Measurements from ENCODE around the gene ZNF552.

ZNF552 gene

DNA sequence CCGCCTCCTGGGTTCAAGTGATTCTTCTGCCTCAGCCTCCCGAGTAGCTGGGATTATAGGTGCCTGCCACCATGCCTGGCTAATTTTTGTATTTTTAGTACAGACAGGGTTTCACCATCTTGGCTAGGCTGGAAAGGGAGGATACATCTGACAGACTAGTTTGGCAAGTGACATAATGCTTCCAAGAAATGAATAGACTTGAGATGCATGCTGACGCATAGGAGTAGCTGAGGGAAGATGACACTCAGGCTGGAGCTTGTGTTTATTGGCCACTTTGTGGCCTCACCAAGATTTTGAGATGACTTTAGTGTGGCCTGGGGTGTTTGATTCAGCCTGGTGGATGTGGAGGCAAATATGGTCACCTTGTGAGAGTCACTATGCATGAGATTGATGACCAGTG is 41.2 kb downstream of the ZNF552 start:
- Mint-ChIP-seq H3K4me1 (ENCODE audit: low read depth) (peaks cover 16% of the 10 kb centered on the region), H3K4me3 (no peak overlapping the region), H3K27ac (peak overlapping the region; percentile 43), H3K9me3 (peaks cover 68% of the 10 kb centered on the region), H3K27me3 (ENCODE audit: low read depth) (no peaks in the 10 kb centered on the region), H3K36me3 (ENCODE audit: low read depth) (peaks cover 78% of the 10 kb centered on the region)

DNA sequence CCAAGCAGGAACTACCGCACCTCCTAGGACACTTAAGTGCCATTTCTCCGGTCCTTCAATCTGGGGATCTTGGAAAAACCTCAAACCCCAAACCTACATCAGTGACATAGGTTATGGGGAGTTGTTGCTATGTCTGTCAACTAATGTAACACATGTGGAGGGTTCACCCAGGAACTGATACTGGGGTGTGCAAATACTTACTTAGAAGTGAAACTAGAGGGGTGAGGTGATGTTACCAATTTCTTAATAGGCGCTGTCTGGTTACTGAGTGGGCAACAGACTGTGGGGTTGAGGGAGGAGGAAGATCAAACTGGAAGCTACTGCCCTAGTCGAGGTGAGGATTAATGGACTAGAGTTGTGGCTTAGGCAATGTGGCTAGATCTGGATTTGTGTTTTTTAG is 43.3 kb downstream of the ZNF552 start:
- Mint-ChIP-seq H3K27ac (no peak overlapping the region), H3K36me3 (ENCODE audit: low read depth) (peaks cover 64% of the 10 kb centered on the region), H3K4me3 (no peak overlapping the region), H3K27me3 (ENCODE audit: low read depth) (no peaks in the 10 kb centered on the region), H3K4me1 (ENCODE audit: low read depth) (peaks cover 16% of the 10 kb centered on the region), H3K9me3 (peaks cover 63% of the 10 kb centered on the region)

DNA sequence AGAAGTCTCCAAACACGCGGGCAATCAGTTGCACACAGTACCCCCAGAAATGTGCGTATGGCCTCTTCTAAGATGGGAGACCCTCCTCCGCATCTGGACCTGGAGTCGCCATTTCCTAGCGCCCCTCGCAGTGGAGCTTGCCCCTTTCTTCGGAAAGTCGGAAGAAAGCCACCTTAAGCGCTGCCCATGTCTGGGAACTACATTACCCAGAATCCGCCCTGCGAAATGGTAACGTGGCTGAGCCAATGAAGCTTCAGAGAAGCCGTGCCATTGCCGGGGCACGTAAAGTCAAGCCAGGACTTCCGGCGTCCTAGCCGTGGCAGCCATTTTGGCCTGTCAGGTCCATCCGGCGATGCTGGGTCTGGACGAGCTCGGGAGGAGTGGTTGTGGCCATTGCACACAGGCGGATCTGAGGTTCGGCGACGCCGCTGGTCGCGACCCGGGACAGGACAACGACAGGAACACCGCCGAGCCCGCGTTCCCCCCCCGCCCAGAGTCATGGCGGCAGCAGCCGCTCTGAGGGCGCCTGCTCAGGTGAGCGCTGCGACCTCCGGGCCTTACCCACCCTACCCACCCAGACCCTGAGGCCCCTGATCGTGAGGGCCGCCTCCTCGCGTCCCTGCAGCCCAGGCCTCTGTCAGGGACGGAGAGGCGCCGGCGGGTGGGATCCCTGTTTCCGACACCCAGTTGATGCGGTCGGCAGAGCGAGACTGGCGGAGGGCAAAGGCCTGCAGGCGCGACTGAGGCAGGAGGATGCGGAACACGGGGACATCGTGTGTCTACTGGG is 45.2 kb downstream of the ZNF552 start, which contains the start of gene ZNF586:
Gene ZNF586, plus strand, starts transcription at position 332 of the 787 bp plus-strand sequence. Its CDS starts 167 bp downstream, at position 499.
- H3K4me3 Mint-ChIP-seq = peak within 1 kb of the TSS; percentile 90
- peaks cover 64% of the 10 kb centered on the region for H3K9me3 Mint-ChIP-seq
- peak within 1 kb of the TSS; percentile 92 for H3K27ac Mint-ChIP-seq
- no peaks in the 10 kb centered on the region for H3K27me3 Mint-ChIP-seq (ENCODE audit: low read depth)
- peaks cover 16% of the 10 kb centered on the region for H3K4me1 Mint-ChIP-seq (ENCODE audit: low read depth)
- H3K36me3 Mint-ChIP-seq (ENCODE audit: low read depth) = peaks cover 53% of the 10 kb centered on the region

DNA sequence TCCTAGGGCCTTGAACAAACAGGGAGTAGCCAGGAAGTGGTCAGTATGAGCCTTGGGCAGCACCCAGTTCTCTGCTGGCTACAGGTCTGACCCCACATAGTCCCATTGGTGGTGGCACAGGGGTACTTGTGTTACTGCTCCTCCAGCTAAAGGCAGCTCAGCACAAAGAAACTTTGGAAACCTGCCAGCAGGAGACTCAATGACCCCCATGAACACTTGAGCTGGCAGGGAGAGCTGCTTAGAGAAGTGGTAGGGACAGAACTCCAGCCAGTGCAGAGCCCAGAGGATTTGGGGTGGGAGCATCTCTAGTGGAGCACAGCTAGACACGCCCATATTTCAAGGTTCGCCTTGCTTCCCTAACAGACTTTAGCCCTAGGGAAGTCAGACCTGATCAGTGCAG is 55.6 kb downstream of the ZNF552 start:
- Mint-ChIP-seq H3K9me3 (peaks cover 69% of the 10 kb centered on the region), H3K27me3 (ENCODE audit: low read depth) (no peaks in the 10 kb centered on the region), H3K4me1 (ENCODE audit: low read depth) (no peaks in the 10 kb centered on the region)

DNA sequence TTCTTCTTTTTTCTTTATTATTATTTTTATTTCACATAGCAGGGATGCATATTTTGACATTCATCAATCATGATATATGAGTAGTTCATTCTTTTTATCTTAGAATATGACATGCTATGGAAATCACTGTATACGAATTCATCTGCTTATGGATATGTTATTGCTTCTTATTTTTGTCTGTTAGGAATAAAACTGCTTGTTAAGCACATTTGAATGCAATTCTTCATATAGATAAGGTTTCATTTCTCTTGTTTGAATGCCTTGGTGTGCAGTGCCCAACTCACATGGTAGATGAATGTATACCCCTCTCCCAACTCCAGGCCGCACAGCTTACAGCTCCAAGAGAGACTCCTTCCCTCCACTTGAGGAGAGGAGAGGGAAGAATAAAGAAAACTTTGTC is 56.8 kb downstream of the ZNF552 start:
- Mint-ChIP-seq H3K4me1 (ENCODE audit: low read depth) (no peaks in the 10 kb centered on the region), H3K27ac (no peak overlapping the region), H3K9me3 (peaks cover 80% of the 10 kb centered on the region), H3K36me3 (ENCODE audit: low read depth) (peaks cover 76% of the 10 kb centered on the region), H3K4me3 (no peak overlapping the region), H3K27me3 (ENCODE audit: low read depth) (no peaks in the 10 kb centered on the region)

More for the DNA sequence above, 55.6 kb downstream of the ZNF552 start:
- no peak overlapping the region for H3K4me3 Mint-ChIP-seq
- no peak overlapping the region for H3K27ac Mint-ChIP-seq
- peaks cover 69% of the 10 kb centered on the region for H3K36me3 Mint-ChIP-seq (ENCODE audit: low read depth)
